GM10266 (cell line): ENCODE measurements around the gene SENP2.

ENCODE experiments used
- DNase-seq: peaks from one replicate; pipeline ENCODE4 v3.0.0; 2012; ENCODE audit errors: extremely low spot score
- CTCF ChIP-seq: IDR thresholded peaks from 2 replicates; pipeline ENCODE4 v1.5.1; 2012; ENCODE audit warnings: mild to moderate bottlenecking, low read depth; ENCODE audit not compliant: control insufficient read depth, insufficient read depth; ENCODE audit errors: missing control alignments

Gene SENP2

GRCh38 chr3:185661772-185662171 is 75.7 kb downstream of the SENP2 start:
- DNase-seq = no peak
- TF ChIP-seq CTCF = no peak

- TF ChIP-seq CTCF = no peak
These were observed 77.8 kb downstream of the SENP2 start for GRCh38 chr3:185663929-185664328.

GRCh38 chr3:185667574-185667973 is 81.5 kb downstream of the SENP2 start:
- DNase-seq = no peak
- TF ChIP-seq CTCF = no peak

More at GRCh38 chr3:185663929-185664328, 77.8 kb downstream of the SENP2 start:
- no peak for DNase-seq

- peak; percentile 74 for TF ChIP-seq CTCF
- DNase-seq = peak; percentile 72
These were observed 91.2 kb downstream of the SENP2 start for GRCh38 chr3:185677146-185677829.

- no peak for TF ChIP-seq CTCF
- DNase-seq = no peak
These were observed 91.9 kb downstream of the SENP2 start for GRCh38 chr3:185678027-185678426.

- no peak for TF ChIP-seq CTCF
- no peak for DNase-seq
These were observed 94.1 kb downstream of the SENP2 start for GRCh38 chr3:185680231-185680630.
